ENCODE results near the gene HES6. TPM values are rescaled to one million over a fixed set of nuclear protein-coding genes. Genes with fewer than 3 reads are reported as not detected.

Gene HES6
- total RNA-seq, 2 donors from 2014 or later: 2.9 to 17.7 TPM

DNA sequence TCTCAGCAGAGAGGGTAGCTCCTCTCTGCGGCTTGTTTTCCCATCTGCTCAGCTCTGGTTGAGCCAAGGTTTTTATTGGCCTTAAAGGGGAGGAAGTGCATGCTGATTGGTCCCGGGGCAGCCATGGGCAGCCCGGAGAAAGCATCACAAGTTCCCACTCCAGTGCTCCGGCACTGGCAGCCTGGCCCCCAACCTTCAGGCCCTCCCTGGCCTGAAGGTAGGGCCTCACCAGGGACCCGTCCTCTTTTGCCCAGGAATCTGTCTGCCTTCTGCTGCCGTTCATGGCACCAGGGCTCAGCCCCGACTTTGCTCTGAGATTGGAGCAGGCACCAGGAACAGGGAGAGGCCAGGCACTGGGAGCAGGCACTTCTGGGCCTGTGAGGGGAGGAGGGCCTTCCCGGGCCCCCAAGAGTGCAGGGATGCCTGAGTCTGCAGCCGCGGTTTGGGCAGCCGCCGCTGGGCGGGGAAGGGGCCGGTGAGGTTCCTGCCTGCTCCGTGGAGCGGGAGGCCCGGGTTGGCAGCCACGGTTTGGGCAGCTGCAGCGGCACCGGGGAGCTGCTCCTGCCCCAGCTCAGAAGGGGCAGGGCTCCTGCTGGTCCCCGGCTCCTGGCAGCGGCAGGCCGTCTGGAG, 18.8 kb downstream of the HES6 start:
- H3K9me3 ChIP-seq: no peaks in the 10 kb centered on the region
- DNase-seq (ENCODE audit: low spot score): no peak
- TF ChIP-seq CTCF (IDR thresholded peaks at IDR 0.05): no peak
- TF ChIP-seq POLR2AphosphoS5 (IDR thresholded peaks at IDR 0.05): no peak
- TF ChIP-seq POLR2A (IDR thresholded peaks at IDR 0.05): no peak
- H3K27ac ChIP-seq: no peak overlapping the region
- 76% methylated on average over 23 of the region's 23 CpGs for WGBS
- no peaks in the 10 kb centered on the region for H3K4me1 ChIP-seq (replicated peaks)
- no peak overlapping the region for H3K4me3 ChIP-seq
- intact Hi-C loops (cut with DNase I): no loop called here
- H3K36me3 ChIP-seq: no peaks in the 10 kb centered on the region
- no peaks in the 10 kb centered on the region for H3K27me3 ChIP-seq (replicated peaks; ENCODE audit: insufficient read depth)

DNA sequence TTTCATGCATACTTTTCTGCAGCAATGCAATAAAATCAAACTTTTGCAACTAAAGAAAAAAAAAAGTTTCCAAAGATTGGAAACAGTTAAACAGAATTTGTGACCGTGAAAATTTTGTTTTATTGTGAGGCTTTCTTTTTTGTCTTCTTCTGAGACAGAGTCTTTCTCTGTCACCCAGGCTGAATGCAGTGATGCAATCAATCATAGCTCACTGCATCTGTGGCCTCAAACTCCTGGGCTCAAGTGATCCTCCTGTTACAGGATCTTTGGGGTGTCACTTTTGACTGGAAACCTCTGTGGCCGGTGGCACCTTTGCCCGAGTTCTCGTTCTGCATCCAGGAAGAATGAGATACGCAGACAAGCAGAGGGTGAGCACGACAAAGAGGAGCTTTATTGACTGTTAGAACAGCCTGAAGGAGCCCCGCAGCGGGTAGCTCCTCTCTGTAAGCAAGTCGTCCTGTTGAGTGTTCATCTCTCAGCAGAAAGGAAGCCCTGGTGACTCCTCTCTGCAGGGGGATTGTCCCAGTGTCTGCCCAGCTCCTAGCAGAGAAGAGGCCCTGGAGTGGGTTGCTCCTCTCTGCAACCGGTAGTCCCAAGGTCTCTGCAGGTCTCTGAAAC, 19.5 kb downstream of the HES6 start:
- H3K9me3 ChIP-seq: no peaks in the 10 kb centered on the region
- no peak for DNase-seq (ENCODE audit: low spot score)
- no peaks in the 10 kb centered on the region for H3K36me3 ChIP-seq
- TF ChIP-seq CTCF (IDR thresholded peaks at IDR 0.05) (no peak), POLR2AphosphoS5 (IDR thresholded peaks at IDR 0.05) (no peak), POLR2A (IDR thresholded peaks at IDR 0.05) (no peak)
- no peaks in the 10 kb centered on the region for H3K27me3 ChIP-seq (replicated peaks; ENCODE audit: insufficient read depth)
- no peaks in the 10 kb centered on the region for H3K4me1 ChIP-seq (replicated peaks)
- 74% methylated on average over 10 of the region's 10 CpGs for WGBS
- H3K4me3 ChIP-seq: no peak overlapping the region
- intact Hi-C loops (cut with DNase I): no loop called here
- no peak overlapping the region for H3K27ac ChIP-seq

GRCh38 chr2:238216651-238217184, 23.1 kb downstream of the HES6 start:
- H3K27ac ChIP-seq: no peak overlapping the region
- H3K9me3 ChIP-seq: no peaks in the 10 kb centered on the region
- TF ChIP-seq POLR2AphosphoS5 (IDR thresholded peaks at IDR 0.05) (no peak), CTCF (IDR thresholded peaks at IDR 0.05) (no peak), POLR2A (IDR thresholded peaks at IDR 0.05) (no peak)
- no peak for DNase-seq (ENCODE audit: low spot score)
- no peaks in the 10 kb centered on the region for H3K27me3 ChIP-seq (replicated peaks; ENCODE audit: insufficient read depth)
- WGBS: 42% methylated on average over 2 of the region's 2 CpGs
- H3K4me1 ChIP-seq (replicated peaks): no peaks in the 10 kb centered on the region
- no peaks in the 10 kb centered on the region for H3K36me3 ChIP-seq
- intact Hi-C loops (cut with DNase I): no loop called here
- no peak overlapping the region for H3K4me3 ChIP-seq

DNA sequence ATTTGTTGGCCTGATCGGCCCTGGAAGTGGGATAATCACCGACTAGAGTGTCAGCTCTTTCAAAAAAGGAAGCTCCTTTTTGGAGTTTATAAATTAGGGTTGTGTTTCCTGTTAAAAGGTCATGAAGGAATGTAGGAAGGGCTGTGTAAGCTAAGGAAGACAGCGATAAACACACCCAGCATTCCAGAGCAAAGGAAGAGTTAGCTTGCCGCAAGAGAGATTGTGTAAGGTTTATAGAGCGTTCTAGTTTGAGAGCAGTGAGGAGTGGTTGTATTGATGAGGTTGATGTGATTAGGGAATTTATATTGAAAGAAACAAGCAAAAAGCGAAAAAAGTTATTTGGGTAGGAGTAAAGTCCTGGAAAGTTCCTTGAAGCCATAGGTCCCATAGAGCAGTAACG, 32.8 kb downstream of the HES6 start:
- peaks cover 3% of the 10 kb centered on the region for H3K4me1 ChIP-seq (replicated peaks)
- 75% methylated on average over 7 of the region's 7 CpGs for WGBS
- H3K27me3 ChIP-seq (replicated peaks; ENCODE audit: insufficient read depth): no peaks in the 10 kb centered on the region
- intact Hi-C loops (cut with DNase I): no loop called here
- no peak overlapping the region for H3K27ac ChIP-seq
- no peaks in the 10 kb centered on the region for H3K9me3 ChIP-seq
- no peak overlapping the region for H3K4me3 ChIP-seq
- no peak for TF ChIP-seq POLR2AphosphoS5 (IDR thresholded peaks at IDR 0.05)
- no peak for TF ChIP-seq CTCF (IDR thresholded peaks at IDR 0.05)
- TF ChIP-seq POLR2A (IDR thresholded peaks at IDR 0.05): no peak
- DNase-seq (ENCODE audit: low spot score): no peak
- no peaks in the 10 kb centered on the region for H3K36me3 ChIP-seq
